KOPT-K1 (cell line): ENCODE measurements around the gene FTCDNL1.

ENCODE experiments used
- H3K27ac ChIP-seq: fragments of 200-600 bp; sonication (generic); 2 replicates; pipeline ENCODE4 v1.5.1; 2016; ENCODE audit warnings: antibody characterized with exemption, mild to moderate bottlenecking, low read depth, low read length; ENCODE audit not compliant: poor library complexity, severe bottlenecking
- H3K36me3 ChIP-seq: fragments of 200-600 bp; sonication (generic); 2 replicates; pipeline ENCODE4 v1.5.1; 2017; ENCODE audit warnings: antibody characterized with exemption, mild to moderate bottlenecking, low read length, moderate library complexity; ENCODE audit not compliant: insufficient read depth
- H3K9me3 ChIP-seq: fragments of 200-600 bp; sonication (generic); 2 replicates; pipeline ENCODE4 v1.5.1; 2017; ENCODE audit warnings: antibody characterized with exemption, low read length, mild to moderate bottlenecking; ENCODE audit not compliant: insufficient read depth, poor library complexity, severe bottlenecking

The FTCDNL1 gene

DNA sequence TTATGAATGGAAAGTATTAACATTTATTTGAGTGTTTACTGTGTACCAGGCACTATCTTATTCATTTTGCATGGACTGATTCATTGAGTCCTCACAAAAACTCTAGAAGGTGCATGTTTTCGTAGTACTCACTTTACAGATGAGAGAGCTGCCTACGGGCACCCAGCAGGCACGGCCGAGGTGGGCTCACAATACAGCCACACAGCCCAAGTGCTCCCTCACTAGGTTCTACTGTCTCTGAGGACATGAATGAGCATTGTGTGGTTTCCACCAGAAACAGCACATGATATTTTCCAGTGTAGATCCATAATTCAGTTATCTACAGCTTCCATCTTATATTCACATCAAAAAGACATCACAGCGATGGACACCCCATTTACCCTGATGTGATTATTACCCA is 101.4 kb downstream of the FTCDNL1 start:
- H3K27ac ChIP-seq, result no peak overlapping the region
- no peaks in the 10 kb centered on the region for H3K9me3 ChIP-seq

GRCh38 chr2:199744724-199745123 is 106.3 kb downstream of the FTCDNL1 start:
- no peaks in the 10 kb centered on the region for H3K36me3 ChIP-seq
- no peaks in the 10 kb centered on the region for H3K9me3 ChIP-seq
- no peak overlapping the region for H3K27ac ChIP-seq

More for the DNA sequence above, 101.4 kb downstream of the FTCDNL1 start:
- no peaks in the 10 kb centered on the region for H3K36me3 ChIP-seq

DNA sequence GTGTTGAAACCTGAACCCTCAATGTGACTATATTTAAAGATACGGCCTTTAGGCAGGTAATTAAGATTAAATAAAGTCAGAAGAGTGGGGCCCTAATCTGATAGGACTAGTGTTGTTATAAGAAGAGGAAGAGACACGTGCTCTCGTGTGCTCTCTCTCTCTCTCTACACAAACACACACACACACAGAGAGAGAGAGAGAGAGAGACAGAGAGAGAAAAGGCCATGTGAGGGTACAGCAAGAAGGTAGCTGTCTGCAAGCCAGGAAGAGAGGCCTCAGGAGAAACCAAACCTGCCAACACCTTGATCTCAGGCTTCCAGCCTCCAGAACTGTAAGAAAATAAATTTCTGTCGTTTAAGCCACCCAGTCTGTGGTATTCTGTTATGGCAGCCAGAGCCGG is 106.7 kb downstream of the FTCDNL1 start:
- H3K27ac ChIP-seq, result no peak overlapping the region
- no peaks in the 10 kb centered on the region for H3K9me3 ChIP-seq
- H3K36me3 ChIP-seq, result no peaks in the 10 kb centered on the region

- no peaks in the 10 kb centered on the region for H3K9me3 ChIP-seq
- no peaks in the 10 kb centered on the region for H3K36me3 ChIP-seq
- no peak overlapping the region for H3K27ac ChIP-seq
Observed at GRCh38 chr2:199743415-199744120, 107.4 kb downstream of the FTCDNL1 start.

GRCh38 chr2:199742884-199743283 is 108.1 kb downstream of the FTCDNL1 start:
- no peak overlapping the region for H3K27ac ChIP-seq
- no peaks in the 10 kb centered on the region for H3K36me3 ChIP-seq

GRCh38 chr2:199740111-199740428 is 110.9 kb downstream of the FTCDNL1 start:
- H3K9me3 ChIP-seq, result no peaks in the 10 kb centered on the region
- no peaks in the 10 kb centered on the region for H3K36me3 ChIP-seq
- no peak overlapping the region for H3K27ac ChIP-seq

More at GRCh38 chr2:199742884-199743283, 108.1 kb downstream of the FTCDNL1 start:
- H3K9me3 ChIP-seq, result no peaks in the 10 kb centered on the region

DNA sequence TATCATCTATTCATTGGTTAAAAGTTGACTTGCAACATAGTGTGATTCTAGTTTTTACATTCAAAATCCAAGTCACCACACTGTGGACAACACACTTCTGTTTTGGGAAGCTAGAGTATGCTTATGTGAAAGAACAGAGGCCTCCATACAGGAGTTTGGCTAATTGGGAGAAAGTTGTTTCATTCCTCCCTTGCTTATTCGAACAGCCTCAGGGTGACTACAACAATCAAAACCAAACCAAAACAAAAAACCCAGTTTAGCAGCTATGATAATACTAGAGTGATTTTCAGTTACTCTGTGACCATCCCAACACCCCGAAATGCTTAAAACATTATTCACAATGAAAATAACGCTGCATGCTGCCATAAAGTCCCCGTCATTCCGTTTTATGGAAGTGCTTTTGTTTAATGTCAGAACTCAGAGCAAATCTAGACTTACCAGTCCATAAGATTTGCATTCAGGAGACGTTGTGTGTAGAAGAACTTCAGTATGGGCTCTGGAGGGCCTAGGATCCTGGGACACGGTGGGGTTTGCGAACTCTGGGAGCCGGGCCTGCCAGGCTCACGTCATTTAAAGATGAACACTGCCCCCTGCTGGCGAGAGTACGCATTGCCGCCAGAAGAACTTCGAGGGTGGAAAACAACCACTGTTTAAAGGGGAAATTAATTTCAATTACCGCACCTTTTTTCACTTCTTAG is 111.4 kb downstream of the FTCDNL1 start:
- Histone ChIP-seq H3K36me3 (no peaks in the 10 kb centered on the region), H3K9me3 (no peaks in the 10 kb centered on the region), H3K27ac (no peak overlapping the region)

DNA sequence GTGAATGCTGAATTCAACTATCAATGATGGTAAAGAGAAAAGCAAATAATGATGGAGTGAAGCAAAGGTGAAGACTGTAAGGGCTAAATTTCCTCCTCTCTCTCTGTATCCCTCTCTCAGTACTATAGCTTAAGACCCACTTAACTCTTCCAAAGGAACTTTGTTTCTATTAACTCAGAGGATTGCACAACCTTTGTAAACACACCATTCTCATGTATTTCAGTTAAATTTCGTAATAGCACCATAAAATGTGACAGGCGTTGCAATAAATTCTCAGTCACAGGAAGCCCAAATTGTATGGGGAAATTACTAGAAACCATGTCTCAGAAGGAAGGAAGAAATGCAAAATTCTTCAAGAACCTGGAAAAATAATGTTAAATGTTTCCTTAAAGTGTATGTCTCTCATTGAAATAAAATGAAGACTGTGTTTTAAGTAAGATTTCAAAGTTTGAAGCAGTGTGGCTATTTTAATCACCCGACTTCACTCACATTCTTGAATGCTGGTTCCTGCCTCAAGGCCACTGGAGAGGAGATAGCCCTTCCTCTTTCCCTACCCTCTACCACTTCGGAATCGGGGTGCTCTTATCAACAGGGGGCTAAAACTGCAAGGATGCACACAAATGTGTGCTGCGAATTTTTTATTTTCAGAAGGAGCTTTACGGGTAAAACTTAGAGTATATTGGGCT is 112.1 kb downstream of the FTCDNL1 start:
- H3K9me3 ChIP-seq, result no peaks in the 10 kb centered on the region
- H3K27ac ChIP-seq, result no peak overlapping the region
- no peaks in the 10 kb centered on the region for H3K36me3 ChIP-seq

DNA sequence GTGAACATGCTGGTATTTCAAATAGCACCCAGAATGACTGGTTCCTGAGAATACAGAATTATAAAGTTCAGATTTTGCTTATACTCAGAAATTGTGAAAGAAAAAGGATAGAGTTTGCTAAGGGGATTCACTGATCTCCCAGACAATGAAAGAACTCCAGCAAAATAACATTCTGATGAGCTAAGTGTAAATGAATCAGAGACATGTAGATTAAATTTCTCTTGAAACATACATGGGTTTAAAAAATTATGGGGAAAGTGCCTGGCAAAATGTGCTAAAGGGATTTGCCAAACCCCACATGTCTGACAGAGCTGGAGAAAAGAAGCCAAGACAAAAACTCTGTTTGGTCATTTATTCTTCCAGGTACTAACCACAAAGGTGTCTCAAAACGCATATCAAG is 116.3 kb downstream of the FTCDNL1 start:
- Histone ChIP-seq H3K27ac (no peak overlapping the region), H3K9me3 (no peaks in the 10 kb centered on the region), H3K36me3 (no peaks in the 10 kb centered on the region)

DNA sequence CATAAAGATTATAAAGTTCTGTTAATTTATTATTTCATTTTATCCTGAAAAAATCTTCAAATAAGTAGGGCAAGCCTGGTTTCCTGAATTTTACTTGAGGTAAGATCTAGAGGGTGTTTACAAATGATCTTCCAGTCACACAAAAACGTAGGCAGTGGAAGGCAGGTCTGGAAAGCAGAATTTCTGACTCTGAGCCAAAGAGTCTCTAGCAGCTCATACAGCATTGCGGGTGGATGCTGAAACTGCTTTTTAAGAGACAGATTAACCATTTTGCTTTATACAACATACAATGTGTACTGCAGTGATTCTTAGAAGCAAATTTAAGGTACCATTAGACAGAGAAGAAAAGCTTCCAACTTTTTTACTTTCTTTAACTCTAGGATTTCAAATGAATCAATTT is 117.0 kb downstream of the FTCDNL1 start:
- no peaks in the 10 kb centered on the region for H3K36me3 ChIP-seq
- H3K27ac ChIP-seq, result no peak overlapping the region
- no peaks in the 10 kb centered on the region for H3K9me3 ChIP-seq

- no peaks in the 10 kb centered on the region for H3K36me3 ChIP-seq
- H3K9me3 ChIP-seq, result no peaks in the 10 kb centered on the region
- H3K27ac ChIP-seq, result no peak overlapping the region
Observed at GRCh38 chr2:199727801-199728200, 123.2 kb downstream of the FTCDNL1 start.

DNA sequence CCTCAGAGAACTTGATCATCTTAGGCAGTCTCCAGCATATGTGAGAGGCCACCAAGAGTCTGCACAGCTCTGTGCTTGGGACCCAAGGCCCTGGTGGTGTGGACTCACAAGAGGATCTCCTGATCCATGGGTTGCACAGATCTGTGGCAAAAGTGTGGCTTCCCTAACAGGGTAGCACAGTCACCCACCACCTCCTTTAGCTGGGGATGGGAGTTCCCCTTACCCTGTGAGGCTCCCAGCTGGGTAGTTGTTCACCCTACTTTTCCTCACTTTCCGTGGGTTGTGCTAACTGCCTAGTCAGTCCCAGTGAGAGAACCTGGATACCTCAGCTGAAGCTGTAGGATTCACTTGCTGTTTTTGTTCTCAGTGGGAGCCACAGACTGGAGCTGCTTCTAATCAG is 123.7 kb downstream of the FTCDNL1 start:
- no peak overlapping the region for H3K27ac ChIP-seq
- H3K9me3 ChIP-seq, result no peaks in the 10 kb centered on the region
- H3K36me3 ChIP-seq, result no peaks in the 10 kb centered on the region

GRCh38 chr2:199718074-199718473 is 132.9 kb downstream of the FTCDNL1 start:
- no peak overlapping the region for H3K27ac ChIP-seq
- H3K36me3 ChIP-seq, result no peaks in the 10 kb centered on the region
- no peaks in the 10 kb centered on the region for H3K9me3 ChIP-seq

DNA sequence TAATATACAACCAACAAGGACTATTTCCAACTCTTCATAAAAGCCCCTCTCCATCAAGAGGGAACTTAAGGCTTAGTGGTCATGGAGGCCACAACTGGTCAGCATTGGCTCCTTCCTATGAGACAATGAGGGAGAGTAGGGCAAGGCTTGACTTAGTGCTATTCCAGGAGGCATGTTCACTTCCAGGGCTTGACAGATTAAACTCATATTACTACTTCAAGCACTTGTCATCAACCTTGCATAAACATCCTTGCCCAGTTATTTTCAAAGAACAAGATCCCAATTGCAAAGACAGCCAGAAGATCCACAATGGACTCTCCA is 133.4 kb downstream of the FTCDNL1 start:
- Histone ChIP-seq H3K9me3 (no peaks in the 10 kb centered on the region), H3K27ac (no peak overlapping the region), H3K36me3 (no peaks in the 10 kb centered on the region)

GRCh38 chr2:199716807-199717586 is 134.0 kb downstream of the FTCDNL1 start:
- no peak overlapping the region for H3K27ac ChIP-seq
- no peaks in the 10 kb centered on the region for H3K9me3 ChIP-seq
- H3K36me3 ChIP-seq, result no peaks in the 10 kb centered on the region
